ENCODE measurements around the gene BRI3. TPM values are rescaled to one million over a fixed set of nuclear protein-coding genes. Genes with fewer than 3 reads are reported as not detected.

BRI3 gene
- total and polyA plus RNA-seq, 2 of the 8 experiments (the other 6 are each of a cell fraction or from before 2014, with no cell fraction given): 77.5 to 93.4 TPM

- H3K23me2 ChIP-seq (ENCODE audit: low read depth, low read length): no peaks in the 10 kb centered on the region
- H3K79me2 ChIP-seq (ENCODE audit: control insufficient read depth in 1 of 2, insufficient read depth in 2 of 2, low read length in 2 of 2): no peaks in the 10 kb centered on the region
- peaks cover 2 to 5% (median 5%) of the 10 kb centered on the region in 4 experiments; a peak in 4 of 7 replicates for H3K4me1 ChIP-seq (replicated peaks in 1 of 4; ENCODE audit: control insufficient read depth in 3 of 4, insufficient read depth in 4 of 4, low read length in 3 of 4)
- H4K20me1 ChIP-seq (replicated peaks in 1 of 2; ENCODE audit: control insufficient read depth in 1 of 2, insufficient read depth in 2 of 2, low read length in 2 of 2): peaks cover 0 to 18% of the 10 kb centered on the region in 2 experiments
- ChIA-PET POLR2A (ENCODE audit: partially characterized antibody) (no interaction called here), CTCF (ENCODE audit: partially characterized antibody) (interaction anchor here (1.7 kb wide), 2 partner anchors 9 to 31 kb away, joined by 4 read pairs; no protein-coding TSS in a partner anchor)
- H4K91ac ChIP-seq (replicated peaks; ENCODE audit: insufficient read length, low read length): no peak overlapping the region
- H3K27me3 ChIP-seq (replicated peaks in 1 of 4; ENCODE audit: control insufficient read depth in 3 of 4, extremely low read depth in 1 of 4, insufficient read depth in 3 of 4, low read length in 3 of 4): no peaks in the 10 kb centered on the region
- H3K4ac ChIP-seq (replicated peaks; ENCODE audit: insufficient read length, low read depth, low read length): no peak overlapping the region
- no peak overlapping the region for H2AFZ ChIP-seq (ENCODE audit: low read length)
- no peak overlapping the region for H3K27ac ChIP-seq (ENCODE audit: low read depth, low read length)
- H2AK5ac ChIP-seq (ENCODE audit: low read depth, low read length): no peak overlapping the region
- no peak overlapping the region for H3K14ac ChIP-seq (ENCODE audit: insufficient read length)
- H3K4me3 ChIP-seq (ENCODE audit: extremely low read depth in 1 of 4, insufficient read depth in 2 of 4, low read depth in 3 of 4, low read length in 4 of 4): no peak overlapping the region
- no peak overlapping the region for H2BK12ac ChIP-seq (ENCODE audit: low read depth, low read length)
- WGBS, 2 experiments (ENCODE audit: extremely low coverage in 1 of 2, insufficient coverage in 1 of 2, insufficient read length in 1 of 2, insufficient replicate concordance in 2 of 2, low coverage in 1 of 2, low lambda C conversion rate in 2 of 2, missing lambda C conversion rate in 1 of 2): 93% methylated on average over 19 of the region's 19 CpGs; no CpG with 5 or more reads in 1 of the 2 experiments
- peaks cover 15 to 49% (median 27%) of the 10 kb centered on the region in 4 experiments; a peak in 7 of 8 replicates for H3K36me3 ChIP-seq (ENCODE audit: control insufficient read depth in 2 of 4, insufficient read depth in 4 of 4, low read length in 3 of 4)
- no peaks in the 10 kb centered on the region for H3K9me3 ChIP-seq (ENCODE audit: insufficient read depth in 2 of 2, low read depth in 1 of 2, low read length in 1 of 2)
- no peak overlapping the region for H3K23ac ChIP-seq (ENCODE audit: insufficient read length)
- H2BK15ac ChIP-seq (ENCODE audit: low read length): no peak overlapping the region
- H3K56ac ChIP-seq (replicated peaks; ENCODE audit: insufficient read length, low read depth, low read length): no peak overlapping the region
- H3K79me1 ChIP-seq (ENCODE audit: low read depth, low read length): peaks cover 3% of the 10 kb centered on the region; the same call in 1 of the 2 replicates
- no peak overlapping the region for H2BK5ac ChIP-seq (ENCODE audit: low read depth, low read length)
- H4K8ac ChIP-seq (ENCODE audit: extremely low read depth, insufficient read depth, low read length): no peak overlapping the region; the same call in 1 of the 2 replicates
- no peak overlapping the region for H3K9ac ChIP-seq (replicated peaks in 1 of 4; ENCODE audit: extremely low read depth in 1 of 4, low read depth in 3 of 4, low read length in 3 of 4)
- no peak overlapping the region for H3K18ac ChIP-seq (ENCODE audit: extremely low read depth, low read length)
- H4K5ac ChIP-seq (ENCODE audit: insufficient read length, low read depth, low read length): no peak overlapping the region
- no peak overlapping the region for H3K4me2 ChIP-seq (ENCODE audit: insufficient read depth in 1 of 2, low read depth in 2 of 2, low read length in 2 of 2)
- DNase-seq (ENCODE audit: low read depth in 1 of 2, low spot score in 2 of 2) (no peak), FAIRE-seq (no peak)
- no peak overlapping the region for H2BK20ac ChIP-seq (ENCODE audit: low read length)
- H2BK120ac ChIP-seq (replicated peaks; ENCODE audit: low read depth, low read length): no peak overlapping the region
- TF ChIP-seq BRCA1 (IDR thresholded peaks at IDR 0.05; ENCODE audit: low read depth, low read length) (no peak), SAP30 (IDR thresholded peaks at IDR 0.05; ENCODE audit: insufficient read depth, insufficient replicate concordance, low read length) (no peak), RNF2 (IDR thresholded peaks at IDR 0.05; ENCODE audit: borderline replicate concordance, low read depth, low read length, missing control alignments, poor library complexity, severe bottlenecking) (no peak)
Observed at GRCh38 chr7:98303176-98303865, 21.8 kb downstream of the BRI3 start.
